ENCODE data around the gene SAGE1. TPM values are rescaled to one million over a fixed set of nuclear protein-coding genes. Genes with fewer than 3 reads are reported as not detected.

Gene SAGE1
- total and polyA plus RNA-seq, 9 of the 15 experiments (the other 6 are each of a cell fraction or from before 2014, with no cell fraction given): 14.6 to 79.2 (median 29.3) TPM

GRCh38 chrX:135893294-135893817 lies at the start of gene SAGE1, which contains the start of gene CT45A10 (continued):
- TF ChIP-seq BCLAF1 (IDR thresholded peaks at IDR 0.05; ENCODE audit: borderline replicate concordance in 1 of 2, control insufficient read depth in 1 of 2, low read depth in 2 of 2, low read length in 1 of 2) (no peak), REST (IDR thresholded peaks at IDR 0.05; ENCODE audit: borderline replicate concordance) (peak; percentile 71), REST (CRISPR knock-in tag; IDR thresholded peaks at IDR 0.05; ENCODE audit: low read depth) (no peak), KLF13 (tag; IDR thresholded peaks at IDR 0.05; ENCODE audit: borderline replicate concordance, low read depth) (no peak), GTF2E2 (tag; IDR thresholded peaks at IDR 0.05) (peak; percentile 69; the same call in 1 of the 2 replicates), KLF1 (tag; IDR thresholded peaks at IDR 0.05) (no peak), ELK1 (CRISPR knock-in tag; IDR thresholded peaks at IDR 0.05) (no peak), USF2 (CRISPR knock-in tag; IDR thresholded peaks at IDR 0.05) (no peak), NR4A1 (CRISPR knock-in tag; IDR thresholded peaks at IDR 0.05) (no peak), NR4A1 (tag; IDR thresholded peaks at IDR 0.05) (no peak), ZNF12 (CRISPR knock-in tag; IDR thresholded peaks at IDR 0.05) (no peak), ZNF830 (CRISPR knock-in tag; IDR thresholded peaks at IDR 0.05) (no peak), NELFE (IDR thresholded peaks at IDR 0.05; ENCODE audit: insufficient read depth, insufficient read length) (no peak), ZFP1 (CRISPR knock-in tag; IDR thresholded peaks at IDR 0.05) (no peak), HDAC2 (IDR thresholded peaks at IDR 0.05) (peak; percentile 72; the same call in 1 of the 2 replicates), TCFL5 (CRISPR knock-in tag; conservative IDR thresholded peaks at IDR 0.05) (no peak)
